K562 (cell line): ENCODE measurements around the gene CCNI. TPM values are rescaled to one million over a fixed set of nuclear protein-coding genes. Genes with fewer than 3 reads are reported as not detected.

Experiments
- ATAC-seq: fragments of 200-7000 bp; cut with Tn5 transposase; 3 replicates; pipeline ENCODE4 v1.9.1; 2020; ENCODE audit warnings: moderate library complexity
- BruUV-seq: library from RNA; stranded (reverse); fragments of 400-500 nt; replicated peaks from 2 replicates; lab custom pipeline; 2021; lab: Mats Ljungman, UMichigan
- CTCF ChIA-PET: fragments of 300-600 bp; formaldehyde crosslinking; extraction: SDS; loops from one replicate; lab custom pipeline; 2021; ENCODE audit warnings: low intra/inter-chr PET ratio; lab: Yijun Ruan, JAX
- POLR2A ChIA-PET: fragments of 300-600, 350-650 bp; sonication (Branson Sonifier 250); formaldehyde crosslinking; extraction: SDS; loops from one replicate; lab custom pipeline; 2021; ENCODE audit warnings: antibody characterized with exemption, inconsistent platforms; lab: Yijun Ruan, JAX
- DNase-seq, 4 experiments: peaks; one replicate each; pipeline versions ENCODE4 v3.0.0 to v3.0.0-alpha.2; 2011 to 2018; ENCODE audit warnings: low spot score in 3 of 4, mixed read lengths in 3 of 4; ENCODE audit errors: extremely low read depth in 1 of 4
- FAIRE-seq: peaks from 2 replicates; lab custom pipeline; 2011; peaks lifted over from hg19 to GRCh38; lab: Jason Lieb, UNC
- H2AFZ ChIP-seq: 2 replicates; pipeline ENCODE4 v1.6.0; 2011; ENCODE audit warnings: low read depth, low read length, control low read depth, inconsistent platforms
- H3K27ac ChIP-seq: fragments of 200-600 bp; 3 replicates; pipeline ENCODE4 v1.8.0; 2011; ENCODE audit warnings: low read depth, mild to moderate bottlenecking, control low read depth, inconsistent platforms, low read length, moderate library complexity, mixed read lengths; ENCODE audit errors: extremely low read depth
- H3K27me3 ChIP-seq, 2 experiments: fragments of 300-600 bp in 1 of 2; 2 replicates in 1 of 2; 3 replicates in 1 of 2; pipeline versions ENCODE4 v1.6.0 to v1.8.0; 2011; ENCODE audit warnings: inconsistent platforms in 2 of 2, low read length in 2 of 2, mild to moderate bottlenecking in 1 of 2, mixed read lengths in 1 of 2, moderate library complexity in 1 of 2; ENCODE audit not compliant: control insufficient read depth in 2 of 2, insufficient read depth in 2 of 2
- H3K36me3 ChIP-seq: fragments of 300-600 bp; 3 replicates; pipeline ENCODE4 v1.8.0; 2011; ENCODE audit warnings: mild to moderate bottlenecking, low read length, inconsistent platforms; ENCODE audit not compliant: control insufficient read depth, insufficient read depth
- H3K4me1 ChIP-seq, 2 experiments: fragments of 200-600 bp in 1 of 2; replicated peaks in 1 of 2; 2 replicates in 1 of 2; 3 replicates in 1 of 2; pipeline versions ENCODE4 v1.5.1 to v1.8.0; 2011; ENCODE audit warnings: inconsistent platforms in 2 of 2, low read length in 2 of 2, mild to moderate bottlenecking in 1 of 2, mixed read lengths in 1 of 2, moderate library complexity in 1 of 2; ENCODE audit not compliant: control insufficient read depth in 2 of 2, insufficient read depth in 2 of 2
- H3K4me2 ChIP-seq: 2 replicates; pipeline ENCODE4 v1.6.1; 2011; ENCODE audit warnings: low read length, control low read depth, inconsistent platforms, mixed read lengths; ENCODE audit not compliant: insufficient read depth
- H3K4me3 ChIP-seq: fragments of 200-600 bp; sonication (generic), shearing (Covaris generic); 2 replicates; pipeline ENCODE4 v1.5.1; 2016; ENCODE audit warnings: control low read depth, inconsistent platforms
- H3K79me2 ChIP-seq: fragments of 200-600 bp; 3 replicates; pipeline ENCODE4 v1.8.0; 2011; ENCODE audit warnings: low read length, inconsistent platforms; ENCODE audit not compliant: control insufficient read depth, insufficient read depth
- H3K9ac ChIP-seq, 2 experiments: 2 replicates each; pipeline versions ENCODE4 v1.6.0 to v1.6.1; 2011; ENCODE audit warnings: low read depth in 2 of 2, low read length in 2 of 2, control low read depth in 1 of 2, inconsistent platforms in 1 of 2, mild to moderate bottlenecking in 1 of 2, mixed read lengths in 1 of 2; ENCODE audit not compliant: insufficient read depth in 1 of 2
- H3K9me1 ChIP-seq: one replicate; pipeline ENCODE4 v1.6.0; 2011; ENCODE audit warnings: inconsistent platforms, mild to moderate bottlenecking, low read length, moderate library complexity; ENCODE audit not compliant: control insufficient read depth, insufficient read depth
- H3K9me3 ChIP-seq: replicated peaks from 2 replicates; pipeline ENCODE4 v1.5.1; 2011; ENCODE audit warnings: low read depth, low read length, inconsistent platforms; ENCODE audit not compliant: control insufficient read depth, insufficient read depth
- H4K20me1 ChIP-seq: replicated peaks from 2 replicates; pipeline ENCODE4 v1.6.1; 2011; ENCODE audit warnings: low read length, inconsistent platforms, mixed read lengths; ENCODE audit not compliant: control insufficient read depth, insufficient read depth
- BRF2 ChIP-seq: IDR thresholded peaks from 3 replicates; pipeline ENCODE4 v1.6.1; 2011; ENCODE audit warnings: borderline replicate concordance, mild to moderate bottlenecking; ENCODE audit not compliant: insufficient read length, insufficient read depth
- EZH2 ChIP-seq: IDR thresholded peaks from 2 replicates; pipeline ENCODE4 v1.6.1; 2012; ENCODE audit warnings: low read depth, mild to moderate bottlenecking, inconsistent platforms, low read length, borderline replicate concordance
- RBM17 ChIP-seq: fragments of 200-400 bp; formaldehyde crosslinking; IDR thresholded peaks from 2 replicates; pipeline ENCODE4 v1.6.1; 2017; ENCODE audit warnings: low read depth, mild to moderate bottlenecking, low read length, borderline replicate concordance
- SNIP1 ChIP-seq: fragments of 450-650 bp; IDR thresholded peaks from 2 replicates; pipeline ENCODE4 v1.7.1; 2017; ENCODE audit warnings: low read depth, mild to moderate bottlenecking
- ZBTB17 ChIP-seq: fragments of 450-650 bp; formaldehyde crosslinking; IDR thresholded peaks from 2 replicates; pipeline ENCODE4 v1.4.0; 2020; ENCODE audit warnings: mild to moderate bottlenecking
- WGBS: fragments of 100-300 bp; shearing (Covaris generic); methylation state at CpG from one replicate; pipeline ENCODE4 v1.1.6; 2016; ENCODE audit warnings: low coverage, mixed read lengths; ENCODE audit not compliant: insufficient coverage; ENCODE audit errors: missing lambda C conversion rate; 5-methylcytosine and 5-hydroxymethylcytosine counted together
- in situ Hi-C: fragments of 300-500 bp; cut with MboI; formaldehyde crosslinking; loops from 4 replicates; pipeline ENCODE4 v1.15.0; 2018; ENCODE audit warnings: inconsistent platforms, mixed read lengths
- intact Hi-C: fragments of 100-400 bp; cut with micrococcal nuclease; formaldehyde crosslinking; loops from 2 replicates; pipeline ENCODE4 v1.14.2; 2022
- polyA plus RNA-seq, 8 experiments: library from polyadenylated mRNA; depleted of rRNA in 4 of 8; stranded (reverse) in 5 of 8; unstranded in 3 of 8; fragments of >200 nt; fragmentation: Nextera tagmentation in 2 of 8; fragmentation: Illumina TruSeq in 1 of 8; extraction: Ambion mirVana in 2 of 8; extraction: Trizol in 1 of 8; gene quantifications; 2 replicates each; pipeline versions ENCODE4 v1.2.1 to v1.2.3, GENCODE V29; 2011 to 2014; ENCODE audit warnings: inconsistent platforms in 1 of 8, missing spikeins in 1 of 8
- total RNA-seq, 7 experiments: library from RNA; depleted of rRNA in 6 of 7; stranded (reverse); fragments of >200 nt in 6 of 7; fragmentation: Illumina TruSeq in 2 of 7; extraction: Trizol in 2 of 7; gene quantifications; 2 replicates each; pipeline versions ENCODE4 v1.2.1 to v1.2.3, GENCODE V29; 2011 to 2021; ENCODE audit warnings: low replicate concordance in 1 of 7

CCNI gene
- total and polyA plus RNA-seq, 9 of the 15 experiments (the other 6 are each of a cell fraction or from before 2014, with no cell fraction given): 43.3 to 159 (median 98.5) TPM

DNA sequence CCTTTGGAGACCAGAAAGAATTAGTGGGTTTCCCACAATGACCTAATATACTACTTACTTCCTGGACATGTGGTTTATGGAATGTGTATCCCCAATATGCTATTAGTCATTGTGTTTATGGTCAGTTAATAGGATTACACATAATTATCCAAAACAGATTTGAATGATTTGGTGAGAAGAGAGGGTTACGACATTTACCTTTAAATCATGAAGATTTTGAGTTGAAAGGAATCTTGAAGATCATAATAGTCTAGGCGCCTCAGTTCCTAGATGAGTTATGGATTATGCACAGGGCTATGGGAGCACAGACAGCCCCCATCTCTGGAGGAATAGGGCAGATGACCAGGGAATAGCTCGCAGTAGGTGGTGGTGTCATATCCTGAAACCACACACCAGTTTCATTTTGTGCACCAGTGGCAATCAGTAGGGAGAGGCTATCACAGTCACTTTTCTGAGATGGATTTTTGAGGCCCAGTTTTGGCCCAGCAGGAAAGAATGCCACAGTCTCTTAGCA is 64.9 kb downstream of the CCNI start:
- in situ Hi-C loops (no loop called here), intact Hi-C loops (no loop called here)
- 89% methylated on average over 3 of the region's 3 CpGs for WGBS
- Histone ChIP-seq H3K36me3 (peaks cover 71% of the 10 kb centered on the region), H3K9me3 (no peaks in the 10 kb centered on the region), H3K4me1 (no peaks in the 10 kb centered on the region), H3K27ac (no peak overlapping the region), H4K20me1 (no peaks in the 10 kb centered on the region), H3K9ac (no peak overlapping the region), H3K4me2 (no peak overlapping the region), H3K4me3 (no peak overlapping the region), H3K27me3 (no peaks in the 10 kb centered on the region), H3K9me1 (no peaks in the 10 kb centered on the region), H2AFZ (no peak overlapping the region), H3K79me2 (no peaks in the 10 kb centered on the region)
- no peak for DNase-seq
- ChIA-PET POLR2A (no interaction called here), CTCF (no interaction called here)
- ATAC-seq: no peak
- TF ChIP-seq EZH2: no peak
- no peak for TF ChIP-seq RBM17
- TF ChIP-seq SNIP1: no peak
- no peak for TF ChIP-seq BRF2
- no peak for TF ChIP-seq ZBTB17 (CRISPR knock-in tag)
- BruUV-seq: no TSS peak
- no peak for FAIRE-seq
